HG02884 (cell line): ENCODE data around the gene PSMB5.

ENCODE experiments used
- ATAC-seq: cut with Tn5 transposase; IDR thresholded peaks from one replicate; pipeline ENCODE4 v1.9.1; 2021; ENCODE audit warnings: mild to moderate bottlenecking, moderate library complexity; ENCODE audit not compliant: unreplicated experiment

PSMB5 gene

GRCh38 chr14:23045419-23046357 lies 11.0 kb upstream of the PSMB5 start:
- ATAC-seq, result no peak

DNA sequence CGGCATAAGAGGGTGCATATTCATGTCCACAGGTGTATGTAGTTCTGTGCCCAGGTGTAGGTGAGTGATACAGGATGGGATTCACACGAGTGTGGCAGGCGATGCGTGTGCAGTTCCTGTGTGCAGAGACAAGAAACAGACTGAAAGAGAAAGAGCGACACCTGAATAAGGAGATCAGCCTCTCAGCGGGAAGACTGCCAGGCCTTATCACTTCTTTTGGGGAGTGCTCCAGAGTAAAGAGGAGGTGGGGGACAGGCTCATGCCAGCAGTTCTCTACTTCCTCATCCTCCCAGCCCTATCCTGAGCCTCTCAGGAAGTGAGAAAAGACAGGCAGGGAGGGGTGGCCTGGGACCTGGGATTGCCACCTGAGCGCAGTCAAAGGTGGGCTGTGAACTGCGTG lies 10.1 kb upstream of the PSMB5 start:
- ATAC-seq, result no peak

DNA sequence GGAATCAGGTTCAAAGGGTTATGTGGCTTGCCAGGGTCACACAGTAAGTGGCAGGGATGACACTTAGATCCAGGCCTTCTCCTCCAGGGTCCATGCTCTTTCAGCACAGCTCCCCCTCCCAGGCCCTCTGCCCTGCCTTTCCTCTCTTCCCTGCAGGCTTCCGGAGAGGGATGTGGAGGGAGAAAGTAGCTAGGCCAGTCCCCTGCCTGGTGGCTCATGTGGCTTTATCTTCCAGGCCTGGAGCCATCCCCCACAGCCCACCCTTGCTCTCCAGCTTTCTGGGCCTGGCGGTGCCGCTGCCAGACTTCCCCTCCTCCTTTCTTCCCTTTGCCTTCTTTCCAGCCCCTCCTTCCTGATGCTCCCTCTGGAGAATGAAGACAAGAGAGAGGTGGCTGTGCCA lies 9.1 kb upstream of the PSMB5 start:
- no peak for ATAC-seq

- ATAC-seq, result no peak
Observed at GRCh38 chr14:23043145-23043544, 8.4 kb upstream of the PSMB5 start.

DNA sequence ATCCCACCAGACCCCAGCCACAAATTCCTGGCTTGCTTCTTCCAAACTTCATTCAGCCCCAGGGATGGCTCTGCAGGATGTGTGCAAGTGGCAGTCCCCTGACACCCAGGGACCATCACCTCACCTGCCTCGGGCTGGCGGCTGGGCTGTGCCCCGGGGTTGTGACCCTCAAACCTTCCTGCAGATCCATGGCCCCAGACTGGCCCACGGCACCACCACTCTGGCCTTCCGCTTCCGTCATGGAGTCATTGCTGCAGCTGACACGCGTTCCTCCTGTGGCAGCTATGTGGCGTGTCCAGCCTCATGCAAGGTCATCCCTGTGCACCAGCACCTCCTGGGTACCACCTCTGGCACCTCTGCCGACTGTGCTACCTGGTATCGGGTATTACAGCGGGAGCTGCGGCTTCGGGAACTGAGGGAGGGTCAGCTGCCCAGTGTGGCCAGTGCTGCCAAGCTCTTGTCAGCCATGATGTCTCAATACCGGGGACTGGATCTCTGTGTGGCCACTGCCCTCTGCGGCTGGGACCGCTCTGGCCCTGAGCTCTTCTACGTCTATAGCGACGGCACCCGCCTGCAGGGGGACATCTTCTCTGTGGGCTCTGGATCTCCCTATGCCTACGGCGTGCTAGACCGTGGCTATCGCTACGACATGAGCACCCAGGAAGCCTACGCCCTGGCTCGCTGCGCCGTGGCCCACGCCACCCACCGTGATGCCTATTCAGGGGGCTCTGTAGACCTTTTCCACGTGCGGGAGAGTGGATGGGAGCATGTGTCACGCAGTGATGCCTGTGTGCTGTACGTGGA lies 7.7 kb upstream of the PSMB5 start, which contains the start of gene PSMB11:
PSMB11 (plus strand) TSS at position 51 of the 804 bp plus-strand sequence; CDS start at position 65, 14 bp downstream.
- ATAC-seq, result no peak

DNA sequence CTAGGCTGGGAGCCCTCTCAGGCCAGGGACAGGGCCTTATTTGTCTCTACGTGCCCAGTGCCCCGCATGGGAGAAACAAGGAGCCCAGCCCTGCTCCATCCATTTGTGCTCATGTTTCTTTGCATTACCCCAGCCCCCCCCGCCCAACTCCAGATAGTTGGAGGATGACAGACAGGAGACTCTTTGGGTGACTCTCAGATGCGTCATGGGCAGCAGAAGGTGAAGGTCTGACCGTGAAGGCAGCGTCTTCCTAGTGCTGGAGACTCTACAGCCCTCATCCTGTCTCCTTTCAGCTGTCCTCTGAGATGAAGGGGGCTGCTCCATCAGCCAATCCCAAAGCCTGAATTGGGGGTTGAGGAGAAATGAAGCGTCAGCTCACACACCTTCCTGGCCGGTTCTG lies 7.0 kb upstream of the PSMB5 start:
- no peak for ATAC-seq

- ATAC-seq, result no peak
Observed at GRCh38 chr14:23040100-23040499, 5.4 kb upstream of the PSMB5 start.

- no peak for ATAC-seq
Observed at GRCh38 chr14:23035303-23036144, 824 bp upstream of the PSMB5 start.

DNA sequence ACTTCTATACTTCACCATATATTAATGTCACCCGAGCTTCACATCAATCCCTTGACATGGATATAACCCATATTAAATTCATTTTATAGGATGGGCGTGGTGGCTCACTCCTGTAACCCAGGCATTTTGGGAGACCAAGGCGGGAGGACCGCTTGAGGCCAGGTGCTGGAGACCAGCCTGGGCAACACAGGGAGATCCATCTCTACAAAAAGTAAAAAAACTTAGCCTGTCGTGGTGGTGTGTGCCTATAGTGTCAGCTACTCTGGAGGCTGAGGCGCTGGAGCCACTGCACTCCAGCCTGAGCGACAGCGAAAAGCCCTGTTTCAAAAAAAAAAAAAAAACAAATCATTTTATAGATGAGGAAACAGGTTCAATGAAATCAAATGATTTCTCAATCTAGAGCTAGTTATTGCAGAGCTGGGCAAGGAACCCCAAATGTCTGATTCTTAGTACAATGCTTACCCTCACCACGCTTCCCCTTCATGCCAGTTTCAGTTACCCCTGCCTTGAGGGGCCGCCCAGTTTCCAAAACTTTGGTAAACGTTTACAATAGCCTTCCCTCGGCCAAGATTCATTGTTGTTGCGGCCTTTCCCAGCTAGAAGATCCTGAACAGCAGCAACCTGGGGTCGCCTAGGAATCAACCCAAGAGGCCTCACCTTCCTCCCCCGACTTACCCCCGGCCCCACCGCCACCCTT lies 751 bp downstream of the PSMB5 start:
- no peak for ATAC-seq

DNA sequence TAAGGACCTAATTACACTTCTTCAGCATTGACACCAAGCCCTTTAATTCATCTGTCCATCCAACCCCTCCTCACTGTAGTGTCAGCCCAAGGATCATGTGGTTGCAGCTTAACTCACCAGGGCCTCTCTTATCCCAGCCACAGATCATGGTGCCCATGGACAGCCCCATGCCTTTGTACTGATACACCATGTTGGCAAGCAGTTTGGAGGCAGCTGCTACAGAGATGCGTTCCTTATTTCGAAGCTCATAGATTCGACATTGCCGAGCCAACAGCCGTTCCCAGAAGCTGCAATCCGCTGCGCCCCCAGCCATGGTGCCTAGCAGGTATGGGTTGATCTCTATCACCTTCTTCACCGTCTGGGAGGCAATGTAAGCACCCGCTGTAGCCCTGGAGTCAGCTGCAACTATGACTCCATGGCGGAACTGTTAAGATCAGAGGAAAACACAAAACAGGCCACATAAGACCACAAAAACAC lies 1.4 kb downstream of the PSMB5 start:
- ATAC-seq, result no peak

- ATAC-seq, result no peak
Observed at GRCh38 chr14:23030936-23031335, 3.8 kb downstream of the PSMB5 start.

- ATAC-seq, result no peak
Observed at GRCh38 chr14:23028799-23029198, 5.9 kb downstream of the PSMB5 start.

DNA sequence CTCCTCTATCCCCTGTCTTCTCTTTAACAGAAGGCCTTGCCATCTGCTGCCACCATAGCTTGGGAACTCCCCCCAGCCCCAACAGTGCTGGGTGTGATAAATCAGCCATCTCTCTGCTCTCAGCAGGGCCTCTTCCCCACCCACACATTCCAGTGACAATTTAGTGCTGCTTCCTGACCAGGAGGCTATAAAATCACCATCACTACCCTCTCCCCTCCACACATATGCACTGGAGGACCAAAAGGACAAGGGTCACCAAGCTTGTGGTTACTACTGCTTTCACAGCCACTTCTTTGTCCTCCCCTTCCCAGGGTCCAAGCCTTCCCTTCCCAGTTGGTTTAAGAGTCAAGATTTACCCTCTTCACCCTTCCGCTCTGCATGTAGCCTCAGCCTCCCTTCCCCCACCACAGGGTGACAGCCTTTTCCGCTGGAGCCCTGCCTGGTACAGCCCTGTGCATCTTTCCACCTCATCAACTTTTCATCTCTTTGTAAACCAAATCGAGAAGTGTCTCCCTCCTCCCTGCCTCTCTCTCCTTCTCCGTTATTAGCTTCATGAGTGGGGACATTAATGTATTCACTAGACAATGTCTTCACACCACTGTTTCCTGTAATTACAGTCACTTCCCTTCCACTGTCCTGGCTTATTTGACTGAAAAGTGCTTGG lies 9.4 kb downstream of the PSMB5 start:
- ATAC-seq, result no peak

- no peak for ATAC-seq
Observed at GRCh38 chr14:23024612-23025075, 10.1 kb downstream of the PSMB5 start.

GRCh38 chr14:23023795-23024152 lies 10.9 kb downstream of the PSMB5 start:
- ATAC-seq, result no peak

- ATAC-seq, result no peak
Observed at GRCh38 chr14:23023022-23023794, 11.5 kb downstream of the PSMB5 start.

GRCh38 chr14:23021889-23022442 lies 12.7 kb downstream of the PSMB5 start:
- no peak for ATAC-seq

- ATAC-seq, result no peak
Observed at GRCh38 chr14:23021434-23021833, 13.3 kb downstream of the PSMB5 start.
